AG09309 (cell line): ENCODE measurements around the gene WDR86.
A peak's percentile ranks its signal among the peaks of the same experiment; 100 is the strongest.

Source experiments
- DNase-seq: peaks from one replicate; pipeline ENCODE4 v3.0.0-alpha.2; 2010; ENCODE audit warnings: low read depth
- H3K4me3 ChIP-seq: 2 replicates; pipeline ENCODE4 v1.5.1; 2011; ENCODE audit warnings: mild to moderate bottlenecking, low read depth, low read length, moderate library complexity; ENCODE audit not compliant: control insufficient read depth
- CTCF ChIP-seq: IDR thresholded peaks from 2 replicates; pipeline ENCODE4 v1.5.1; 2011; ENCODE audit warnings: mild to moderate bottlenecking, low read depth, low read length, inconsistent platforms; ENCODE audit not compliant: insufficient read depth, control insufficient read depth; ENCODE audit errors: missing control alignments

The WDR86 gene

GRCh38 chr7:151431768-151432311, 22.0 kb upstream of the WDR86 start:
- no peak for TF ChIP-seq CTCF
- DNase-seq: no peak
- no peak overlapping the region for H3K4me3 ChIP-seq

- TF ChIP-seq CTCF: no peak
- DNase-seq: no peak
- H3K4me3 ChIP-seq: no peak overlapping the region
Measured at GRCh38 chr7:151431281-151431767, 21.5 kb upstream of the WDR86 start.

- no peak for TF ChIP-seq CTCF
- no peak for DNase-seq
- no peak overlapping the region for H3K4me3 ChIP-seq
Measured at GRCh38 chr7:151430391-151431205, 20.8 kb upstream of the WDR86 start.

- no peak for DNase-seq
- no peak overlapping the region for H3K4me3 ChIP-seq
- no peak for TF ChIP-seq CTCF
Measured at GRCh38 chr7:151429560-151430331, 19.9 kb upstream of the WDR86 start.

GRCh38 chr7:151429237-151429559, 19.4 kb upstream of the WDR86 start:
- DNase-seq: no peak
- no peak overlapping the region for H3K4me3 ChIP-seq
- TF ChIP-seq CTCF: no peak

- no peak for TF ChIP-seq CTCF
- no peak overlapping the region for H3K4me3 ChIP-seq
- peak; percentile 20 for DNase-seq
Measured at GRCh38 chr7:151428378-151429236, 18.8 kb upstream of the WDR86 start.
